KOPT-K1 (cell line): ENCODE data around the gene UBE3D.
"Not testable (repeated sequence)": the region's sequence is repeated elsewhere in the genome, so short reads cannot be mapped to it uniquely, and the experiment has no call there.

Experiments
- H3K27ac ChIP-seq: fragments of 200-600 bp; sonication (generic); 2 replicates; pipeline ENCODE4 v1.5.1; 2016; ENCODE audit warnings: antibody characterized with exemption, mild to moderate bottlenecking, low read depth, low read length; ENCODE audit not compliant: poor library complexity, severe bottlenecking
- H3K36me3 ChIP-seq: fragments of 200-600 bp; sonication (generic); 2 replicates; pipeline ENCODE4 v1.5.1; 2017; ENCODE audit warnings: antibody characterized with exemption, mild to moderate bottlenecking, low read length, moderate library complexity; ENCODE audit not compliant: insufficient read depth
- H3K9me3 ChIP-seq: fragments of 200-600 bp; sonication (generic); 2 replicates; pipeline ENCODE4 v1.5.1; 2017; ENCODE audit warnings: antibody characterized with exemption, low read length, mild to moderate bottlenecking; ENCODE audit not compliant: insufficient read depth, poor library complexity, severe bottlenecking

UBE3D gene

GRCh38 chr6:82867946-82868345 lies 197.7 kb downstream of the UBE3D start:
- no peak overlapping the region for H3K27ac ChIP-seq
- H3K9me3 ChIP-seq: no peaks in the 10 kb centered on the region
- no peaks in the 10 kb centered on the region for H3K36me3 ChIP-seq

DNA sequence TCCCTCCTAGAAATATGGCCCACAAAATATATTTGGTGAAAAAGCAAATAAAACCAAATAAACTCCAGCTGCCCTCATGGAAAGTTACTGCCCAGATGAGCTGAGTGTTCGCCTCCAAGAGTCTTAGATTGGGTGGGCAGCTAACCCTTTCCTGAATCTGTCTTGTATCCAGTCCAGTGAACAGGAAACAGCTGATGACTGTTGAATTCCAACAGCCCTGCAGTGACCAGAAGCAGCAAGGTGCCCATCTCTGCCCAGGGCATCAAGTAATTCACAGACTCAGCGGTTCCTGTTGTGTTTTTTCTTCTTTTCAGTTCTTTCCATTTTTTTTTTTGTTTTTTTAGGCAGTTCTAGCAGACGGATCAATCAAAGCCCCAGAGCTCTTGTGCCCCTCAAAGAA lies 199.2 kb downstream of the UBE3D start:
- Histone ChIP-seq H3K36me3 (no peaks in the 10 kb centered on the region), H3K9me3 (no peaks in the 10 kb centered on the region), H3K27ac (no peak overlapping the region)

GRCh38 chr6:82865461-82865860 lies 200.2 kb downstream of the UBE3D start:
- Histone ChIP-seq H3K36me3 (no peaks in the 10 kb centered on the region), H3K27ac (no peak overlapping the region), H3K9me3 (no peaks in the 10 kb centered on the region)

- Histone ChIP-seq H3K27ac (no peak overlapping the region), H3K36me3 (no peaks in the 10 kb centered on the region), H3K9me3 (no peaks in the 10 kb centered on the region)
Observed at GRCh38 chr6:82863781-82864180, 201.9 kb downstream of the UBE3D start.

DNA sequence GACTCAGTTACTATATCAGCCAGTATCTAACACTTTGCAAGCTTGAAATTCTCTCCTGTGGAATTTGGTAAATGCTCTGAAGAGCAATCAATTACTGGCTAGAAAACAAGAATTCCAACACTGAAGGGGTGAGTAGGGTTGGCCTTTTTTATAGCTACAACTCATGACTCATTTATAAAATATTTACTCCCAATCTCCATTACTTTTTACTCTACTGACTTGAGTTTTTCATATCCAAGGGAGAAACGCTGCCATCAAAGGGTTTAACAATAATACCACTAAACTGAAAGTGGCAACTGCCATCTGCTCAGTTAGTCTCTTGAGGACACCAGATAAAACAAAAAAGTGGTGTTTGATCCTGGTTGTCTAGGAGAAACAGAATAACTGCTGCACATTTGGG lies 203.1 kb downstream of the UBE3D start:
- Histone ChIP-seq H3K27ac (no peak overlapping the region), H3K9me3 (no peaks in the 10 kb centered on the region), H3K36me3 (no peaks in the 10 kb centered on the region)

- H3K27ac ChIP-seq: no peak overlapping the region
- no peaks in the 10 kb centered on the region for H3K9me3 ChIP-seq
- no peaks in the 10 kb centered on the region for H3K36me3 ChIP-seq
Observed at GRCh38 chr6:82861121-82861520, 204.5 kb downstream of the UBE3D start.

DNA sequence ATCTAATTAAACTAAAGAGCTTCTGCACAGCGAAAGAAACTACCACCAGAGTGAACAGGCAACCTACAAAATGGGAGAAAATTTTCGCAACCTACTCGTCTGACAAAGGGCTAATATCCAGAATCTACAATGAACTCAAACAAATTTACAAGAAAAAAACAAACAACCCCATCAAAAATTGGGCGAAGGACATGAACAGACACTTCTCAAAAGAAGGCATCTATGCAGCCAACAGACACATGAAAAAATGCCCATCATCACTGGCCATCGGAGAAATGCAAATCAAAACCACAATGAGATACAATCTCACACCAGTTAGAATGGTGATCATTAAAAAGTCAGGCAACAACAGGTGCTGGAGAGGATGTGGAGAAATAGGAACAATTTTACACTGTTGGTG lies 209.6 kb downstream of the UBE3D start:
- H3K27ac ChIP-seq, H3K36me3 ChIP-seq, H3K9me3 ChIP-seq: not testable (repeated sequence)

- not testable (repeated sequence) for H3K36me3 ChIP-seq, H3K9me3 ChIP-seq
Observed at GRCh38 chr6:82852904-82853303, 212.7 kb downstream of the UBE3D start.

DNA sequence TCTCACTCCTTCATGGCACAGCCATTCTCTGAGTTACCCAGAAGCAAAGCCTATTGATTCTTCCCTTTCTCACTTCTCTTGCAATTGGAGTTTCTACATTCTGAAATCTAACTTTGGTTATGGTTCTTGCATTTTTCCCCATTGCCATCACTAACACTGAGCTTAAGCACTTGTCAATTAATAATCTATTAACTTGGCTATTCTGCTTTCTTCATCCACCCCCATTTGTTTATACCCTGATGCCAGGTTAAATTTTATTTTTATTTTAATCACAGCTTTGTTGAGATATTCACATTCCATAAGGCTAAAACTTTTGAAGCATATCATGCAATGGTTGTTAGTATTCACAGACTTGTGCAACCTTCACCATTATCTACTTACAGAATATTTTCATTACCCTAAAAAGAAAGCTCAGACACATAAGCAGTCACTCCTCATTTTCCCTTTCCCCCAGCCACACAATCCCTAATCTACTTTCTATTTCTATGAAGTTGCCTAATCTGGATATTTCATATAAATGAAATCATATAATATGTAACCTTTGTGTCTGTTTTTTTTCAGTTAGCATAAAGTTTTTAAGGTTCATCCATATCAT lies 222.3 kb downstream of the UBE3D start:
- H3K27ac ChIP-seq: no peak overlapping the region
- H3K36me3 ChIP-seq: no peaks in the 10 kb centered on the region
- H3K9me3 ChIP-seq: no peaks in the 10 kb centered on the region

More at GRCh38 chr6:82852904-82853303, 212.7 kb downstream of the UBE3D start:
- not testable (repeated sequence) for H3K27ac ChIP-seq

DNA sequence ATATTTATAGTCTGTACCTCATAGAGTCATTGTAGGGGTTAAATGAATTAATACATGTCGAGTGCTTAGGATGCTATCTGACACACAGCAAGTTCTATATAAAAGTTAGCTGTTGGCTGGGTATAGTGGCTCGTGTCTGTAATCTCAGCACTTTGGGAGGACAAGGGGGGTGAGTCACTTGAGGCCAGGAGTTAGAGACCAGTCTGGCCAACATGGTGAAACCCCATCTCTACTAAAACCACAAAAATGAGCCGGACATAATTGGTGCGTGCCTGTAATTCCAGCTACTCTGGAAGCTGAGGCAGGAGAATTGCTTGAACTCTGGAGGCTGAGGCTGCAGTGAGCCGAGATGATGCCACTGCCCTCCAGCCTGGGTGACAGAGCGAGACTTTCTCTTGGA lies 222.9 kb downstream of the UBE3D start:
- H3K9me3 ChIP-seq: no peaks in the 10 kb centered on the region
- no peaks in the 10 kb centered on the region for H3K36me3 ChIP-seq
- no peak overlapping the region for H3K27ac ChIP-seq
